Psoas muscle (tissue), 8 donors: ENCODE results near the gene SFTA2. TPM values are rescaled to one million over a fixed set of nuclear protein-coding genes. Genes with fewer than 3 reads are reported as not detected.
A peak's percentile ranks its signal among the peaks of the same experiment; 100 is the strongest.
"Not testable (repeated sequence)": the region's sequence is repeated elsewhere in the genome, so short reads cannot be mapped to it uniquely, and the experiment has no call there.

Experiments used
- ATAC-seq, 4 donors: fragments of 200-7000 bp; cut with Tn5 transposase; one replicate each; pipeline ENCODE4 v1.9.1; 2020; ENCODE audit warnings: moderate library complexity in 3 of 4, mild to moderate bottlenecking in 2 of 4
- DNase-seq, 2 donors: peaks; one replicate each; pipeline ENCODE4 v3.0.0-alpha.2; 2020
- H3K27ac ChIP-seq: fragments of 200-600 bp; one replicate; pipeline ENCODE4 v1.8.0; 2022
- H3K27me3 ChIP-seq, 3 donors: fragments of 200-600 bp in 1 of 3; one replicate each; pipeline versions ENCODE4 v1.6.1 to v1.8.0; 2013 to 2022; ENCODE audit warnings: low read length in 2 of 3, mild to moderate bottlenecking in 2 of 3, moderate library complexity in 1 of 3; ENCODE audit not compliant: insufficient read depth in 3 of 3
- H3K36me3 ChIP-seq, 2 donors: fragments of 200-600 bp in 1 of 2; one replicate each; pipeline versions ENCODE4 v1.6.1 to v1.8.0; 2013 to 2022; ENCODE audit warnings: low read depth in 1 of 2, mild to moderate bottlenecking in 1 of 2, moderate library complexity in 1 of 2; ENCODE audit not compliant: insufficient read depth in 1 of 2
- H3K4me1 ChIP-seq: fragments of 200-600 bp; one replicate; pipeline ENCODE4 v1.8.0; 2022
- H3K4me3 ChIP-seq: fragments of 200-600 bp; one replicate; pipeline ENCODE4 v1.8.0; 2022; ENCODE audit warnings: mild to moderate bottlenecking
- H3K9me3 ChIP-seq: fragments of 200-600 bp; one replicate; pipeline ENCODE4 v1.8.0; 2022
- WGBS, 3 donors: extraction: QIAGEN DNeasy Blood & Tissue Kit; methylation state at CpG; one replicate each; pipeline versions ENCODE4 v1.1.6 to v1.1.7; 2013; 5-methylcytosine and 5-hydroxymethylcytosine counted together
- intact Hi-C, 2 donors: fragments of 100-400 bp; cut with DNase I; formaldehyde crosslinking; loops; one replicate each; pipeline versions ENCODE4 v1.11.0 to v1.14.2; 2022
- polyA plus RNA-seq, 3 donors: library from polyadenylated mRNA; stranded (reverse); fragments of 200-250 nt; gene quantifications; one replicate each; pipeline ENCODE4 v1.2.3, GENCODE V29; 2013
- total RNA-seq, 4 donors: library from RNA; stranded (reverse); fragmentation: NEBNext Ultra II Directional in 2 of 4; extraction: Animal tissue kit (Norgen Biotek cat#: 25700) in 2 of 4; gene quantifications; one replicate each; pipeline versions ENCODE4 v1.2.1 to v1.2.4, GENCODE V29; 2021 to 2023
- TF ChIP-seq, protein P1 (sequence below): fragments of 200-600 bp; IDR thresholded peaks from one replicate; pipeline ENCODE4 v1.8.0; 2022; ENCODE audit warnings: antibody characterized with exemption
- donor health status: healthy with polysubstance abuse.
- donor health status: DM: no; HTN: no; CAD: no; lungs with moderate emphysema.
- donor health status: Bipolar disorder and iron deficiency.
- donor health status: healthy.
- donor health status: DM: yes; HTN: yes; CAD: no.
- donor health status: DM: no; HTN: no; CAD: no.
- donor health status: DM: no; HTN: no; CAD: no.
- donor health status: DM: yes; HTN: yes; CAD: no.

Gene SFTA2
- total and polyA plus RNA-seq, 7 donors = 0.13 to 0.14 TPM; not detected in 5

DNA sequence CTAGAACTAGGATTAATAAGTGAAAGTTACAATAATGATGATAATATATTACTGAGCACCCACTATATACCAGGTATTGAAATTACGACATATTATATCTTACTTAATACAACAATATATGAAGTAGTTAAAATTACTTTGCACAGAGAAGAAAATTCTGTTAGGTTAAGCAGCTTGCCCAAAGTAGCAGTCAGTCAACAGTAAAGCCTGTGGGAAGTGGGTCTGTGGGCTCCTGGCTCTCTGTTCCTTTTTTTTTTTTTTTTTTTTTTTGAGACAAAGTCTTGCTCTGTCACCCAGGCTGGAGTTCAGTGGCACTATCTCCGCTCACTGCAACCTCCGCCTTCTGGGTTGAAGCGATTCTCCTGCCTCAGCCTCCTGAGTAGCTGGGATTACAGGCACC, 28.7 kb downstream of the SFTA2 start:
- 84 to 88% (median 88%) methylated on average over 4 of the region's 4 CpGs for WGBS, 3 donors

DNA sequence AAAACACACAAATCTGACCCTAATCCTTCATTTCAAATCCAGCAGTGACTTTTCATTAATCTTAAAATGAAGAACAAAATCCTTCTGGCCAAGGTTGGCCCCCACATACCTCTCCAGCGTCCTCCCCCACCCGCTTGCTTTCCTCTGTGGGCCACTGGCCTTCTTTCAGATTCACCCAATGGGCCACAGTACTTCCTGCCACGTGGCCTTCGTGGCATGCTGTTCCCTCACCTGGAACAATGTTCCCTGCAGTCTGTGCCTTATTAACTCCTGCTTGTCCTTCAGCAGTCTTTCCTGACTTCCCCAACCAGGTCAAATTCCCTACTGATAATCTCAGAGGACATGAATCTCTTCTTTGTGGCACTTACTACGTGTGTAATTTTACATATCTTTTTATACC, 29.3 kb downstream of the SFTA2 start:
- intact Hi-C loops = no loop called here
- H3K27me3 ChIP-seq = no peaks in the 10 kb centered on the region
- 36 to 47% (median 39%) methylated on average over 5 of the region's 5 CpGs for WGBS, 3 donors
- no peaks in the 10 kb centered on the region for H3K4me1 ChIP-seq
- DNase-seq (peak in 1 of 2 donors; percentile 18), ATAC-seq (no peak)
- H3K9me3 ChIP-seq = no peaks in the 10 kb centered on the region
- H3K27ac ChIP-seq = no peak overlapping the region
- H3K36me3 ChIP-seq = peaks cover 0 to 25% of the 10 kb centered on the region in 2 donors
- TF ChIP-seq, protein P1, sequence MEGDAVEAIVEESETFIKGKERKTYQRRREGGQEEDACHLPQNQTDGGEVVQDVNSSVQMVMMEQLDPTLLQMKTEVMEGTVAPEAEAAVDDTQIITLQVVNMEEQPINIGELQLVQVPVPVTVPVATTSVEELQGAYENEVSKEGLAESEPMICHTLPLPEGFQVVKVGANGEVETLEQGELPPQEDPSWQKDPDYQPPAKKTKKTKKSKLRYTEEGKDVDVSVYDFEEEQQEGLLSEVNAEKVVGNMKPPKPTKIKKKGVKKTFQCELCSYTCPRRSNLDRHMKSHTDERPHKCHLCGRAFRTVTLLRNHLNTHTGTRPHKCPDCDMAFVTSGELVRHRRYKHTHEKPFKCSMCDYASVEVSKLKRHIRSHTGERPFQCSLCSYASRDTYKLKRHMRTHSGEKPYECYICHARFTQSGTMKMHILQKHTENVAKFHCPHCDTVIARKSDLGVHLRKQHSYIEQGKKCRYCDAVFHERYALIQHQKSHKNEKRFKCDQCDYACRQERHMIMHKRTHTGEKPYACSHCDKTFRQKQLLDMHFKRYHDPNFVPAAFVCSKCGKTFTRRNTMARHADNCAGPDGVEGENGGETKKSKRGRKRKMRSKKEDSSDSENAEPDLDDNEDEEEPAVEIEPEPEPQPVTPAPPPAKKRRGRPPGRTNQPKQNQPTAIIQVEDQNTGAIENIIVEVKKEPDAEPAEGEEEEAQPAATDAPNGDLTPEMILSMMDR = no peak
- no peak overlapping the region for H3K4me3 ChIP-seq

More for the DNA sequence above, 28.7 kb downstream of the SFTA2 start:
- ATAC-seq (no peak), DNase-seq (no peak)
- Histone ChIP-seq H3K27ac (no peak overlapping the region), H3K4me1 (no peaks in the 10 kb centered on the region), H3K4me3 (no peak overlapping the region), H3K9me3 (no peaks in the 10 kb centered on the region), H3K27me3 (no peaks in the 10 kb centered on the region), H3K36me3 (peaks cover 0 to 20% of the 10 kb centered on the region in 2 donors)
- intact Hi-C loops = no loop called here
- TF ChIP-seq, protein P1 = no peak

DNA sequence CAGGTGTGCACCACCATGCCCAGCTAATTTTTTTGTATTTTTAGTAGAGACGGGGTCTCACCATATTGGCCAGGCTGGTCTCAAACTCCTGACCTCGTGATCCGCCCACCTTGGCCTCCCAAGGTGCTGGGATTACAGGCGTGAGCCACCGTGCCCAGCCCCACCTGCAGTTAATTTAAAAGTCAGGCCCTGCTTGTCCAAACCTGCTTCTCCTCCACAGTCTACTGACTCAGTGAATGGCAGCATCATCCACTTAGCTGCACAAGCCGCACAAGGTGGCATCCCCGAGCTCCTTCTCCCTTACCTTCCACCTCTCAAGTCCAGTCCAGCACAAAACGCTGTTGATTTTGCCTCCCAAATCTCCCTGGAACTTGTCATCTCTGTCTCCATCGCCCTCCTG, 29.8 kb downstream of the SFTA2 start:
- H3K9me3 ChIP-seq, ATAC-seq, H3K27ac ChIP-seq, H3K4me3 ChIP-seq, intact Hi-C loops, H3K27me3 ChIP-seq, H3K4me1 ChIP-seq: not testable (repeated sequence)
- H3K36me3 ChIP-seq = peaks cover 0 to 30% of the 10 kb centered on the region in 2 donors
- 65 to 79% (median 70%) methylated on average over 9 of the region's 9 CpGs for WGBS, 3 donors
- DNase-seq = peak in 1 of 2 donors; percentile 13

DNA sequence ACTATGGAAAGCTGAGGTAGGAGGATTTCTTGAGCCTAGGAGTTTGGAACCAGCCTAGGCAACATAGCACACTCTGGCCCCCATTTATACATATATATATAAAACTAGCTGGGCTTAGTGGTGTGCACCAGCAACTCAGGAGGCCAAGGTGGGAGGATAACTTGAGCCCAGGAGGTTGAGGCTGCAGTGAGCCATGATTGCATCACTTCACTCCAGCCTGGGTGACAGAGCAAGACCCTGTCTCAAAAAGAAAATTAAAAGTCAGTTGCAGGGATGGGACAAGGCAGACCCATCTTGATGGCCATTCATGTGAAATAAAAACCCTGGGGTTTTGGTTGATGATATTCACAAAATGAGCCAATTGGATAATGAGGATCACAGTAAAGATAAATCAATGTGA, 30.5 kb downstream of the SFTA2 start:
- H3K4me1 ChIP-seq = no peaks in the 10 kb centered on the region
- no peaks in the 10 kb centered on the region for H3K9me3 ChIP-seq
- no peak overlapping the region for H3K27ac ChIP-seq
- intact Hi-C loops = no loop called here
- DNase-seq (no peak), ATAC-seq (no peak)
- no peak overlapping the region for H3K4me3 ChIP-seq
- TF ChIP-seq, protein P1 = no peak
- peaks cover 0 to 38% of the 10 kb centered on the region in 2 donors for H3K36me3 ChIP-seq
- H3K27me3 ChIP-seq = no peaks in the 10 kb centered on the region

DNA sequence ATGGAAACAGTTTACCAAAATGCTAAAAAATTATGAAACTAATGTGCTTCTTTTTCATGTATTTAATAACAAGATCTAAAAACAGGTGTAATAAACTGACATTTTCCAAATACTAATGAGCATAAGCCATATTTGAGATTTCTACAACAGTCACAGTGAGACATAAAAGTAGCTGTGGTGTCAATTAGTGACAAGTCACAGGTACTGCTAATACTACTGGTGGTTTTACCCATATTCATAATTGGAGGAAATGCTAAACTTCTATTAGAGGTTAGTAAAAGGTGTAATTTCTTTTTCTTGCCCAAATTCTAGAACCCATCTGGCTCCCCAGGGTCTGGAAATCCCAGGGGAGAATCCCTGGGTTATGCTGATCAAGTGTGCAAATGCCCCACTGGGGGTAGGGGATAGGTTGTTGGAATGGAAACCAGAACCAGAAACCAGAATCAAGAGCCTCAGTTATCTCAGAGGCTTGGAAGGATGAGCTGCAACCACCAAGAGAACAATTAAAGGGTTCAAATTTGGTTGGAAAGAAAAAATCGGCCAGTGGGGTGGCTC, 31.0 kb downstream of the SFTA2 start:
- DNase-seq (no peak), ATAC-seq (no peak)
- WGBS, 3 donors = 66 to 78% (median 67%) methylated on average over 1 of the region's 1 CpG
- TF ChIP-seq, protein P1 = no peak
- Histone ChIP-seq H3K36me3 (peaks cover 0 to 43% of the 10 kb centered on the region in 2 donors), H3K9me3 (no peaks in the 10 kb centered on the region), H3K4me3 (no peak overlapping the region), H3K27me3 (no peaks in the 10 kb centered on the region), H3K27ac (no peak overlapping the region), H3K4me1 (no peaks in the 10 kb centered on the region)
- intact Hi-C loops = no loop called here
